CD4-positive, alpha-beta T cell treated with Interleukin-15 for 1 hour (primary cell): ENCODE data around the gene DNPEP.
"Not testable (repeated sequence)": the region's sequence is repeated elsewhere in the genome, so short reads cannot be mapped to it uniquely, and the experiment has no call there.

Source experiments
- DNase-seq: peaks from one replicate; pipeline ENCODE4 v3.0.0-alpha.2; 2020

The DNPEP gene

DNA sequence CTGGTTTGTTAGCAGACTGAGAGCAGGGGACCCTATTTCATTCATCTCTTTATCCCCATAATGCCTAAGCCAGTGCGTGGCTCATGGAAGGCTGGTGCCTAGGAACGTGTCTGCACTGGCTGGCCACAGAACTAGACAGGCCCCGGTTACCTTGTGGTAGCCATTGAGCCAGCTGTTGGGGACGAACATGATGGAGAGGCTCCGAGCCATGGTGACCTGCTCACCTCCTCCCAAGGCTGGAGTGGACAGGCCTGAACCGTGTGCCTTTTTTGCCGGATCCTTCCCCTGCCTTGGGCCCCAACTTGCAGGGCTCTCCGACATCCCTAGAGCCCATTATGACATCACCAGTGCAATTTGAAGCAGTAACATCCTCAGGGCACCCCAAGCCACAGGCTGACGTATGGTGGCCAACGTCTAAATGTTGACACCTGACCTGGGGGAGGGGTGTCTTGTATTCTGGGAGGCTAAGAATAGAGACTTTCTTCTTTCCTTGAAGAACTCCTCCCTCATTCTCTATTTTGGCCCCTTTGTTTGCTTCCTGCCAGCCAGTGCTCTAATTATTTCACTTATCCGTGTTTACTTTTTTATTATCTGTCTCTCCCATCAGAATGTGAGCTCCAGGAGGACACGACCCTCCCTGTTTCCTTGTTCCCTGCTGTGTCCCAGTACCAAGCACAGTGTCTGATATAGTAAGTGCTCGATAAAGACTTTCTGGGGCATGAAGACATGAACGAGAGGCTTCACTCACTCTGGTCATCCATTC, 12.2 kb upstream of the DNPEP start:
- no peak for DNase-seq

DNA sequence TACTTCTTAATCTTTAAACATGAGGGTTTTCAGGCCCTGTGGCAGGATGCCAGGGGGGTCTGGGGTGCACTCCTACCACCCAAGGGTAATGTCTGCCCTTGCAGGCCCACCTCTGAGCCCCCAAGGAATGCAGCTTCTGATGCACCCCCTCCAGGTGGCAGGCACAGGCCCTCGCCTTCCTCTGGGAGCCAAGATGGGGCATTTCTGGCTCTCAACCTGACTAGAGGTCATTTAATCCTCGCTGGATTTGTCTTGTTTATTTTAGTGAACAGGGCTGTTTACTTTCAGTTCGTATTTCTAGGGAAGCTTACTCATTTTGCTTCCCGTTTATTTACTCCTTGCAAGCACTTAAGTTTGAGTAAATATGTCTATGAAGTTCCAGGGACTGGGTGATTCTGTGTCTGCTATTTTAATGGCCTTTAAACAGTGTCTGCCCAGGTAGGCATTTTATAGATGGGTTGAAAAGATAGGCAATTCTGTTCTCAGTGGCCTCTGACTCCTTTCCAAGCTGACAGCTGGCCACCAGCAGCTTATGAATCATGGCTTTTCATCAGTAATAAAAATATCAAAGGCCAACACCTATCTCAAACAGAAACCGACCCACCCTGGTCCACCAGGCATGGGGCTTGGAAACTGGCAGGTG, 11.1 kb upstream of the DNPEP start:
- no peak for DNase-seq

DNA sequence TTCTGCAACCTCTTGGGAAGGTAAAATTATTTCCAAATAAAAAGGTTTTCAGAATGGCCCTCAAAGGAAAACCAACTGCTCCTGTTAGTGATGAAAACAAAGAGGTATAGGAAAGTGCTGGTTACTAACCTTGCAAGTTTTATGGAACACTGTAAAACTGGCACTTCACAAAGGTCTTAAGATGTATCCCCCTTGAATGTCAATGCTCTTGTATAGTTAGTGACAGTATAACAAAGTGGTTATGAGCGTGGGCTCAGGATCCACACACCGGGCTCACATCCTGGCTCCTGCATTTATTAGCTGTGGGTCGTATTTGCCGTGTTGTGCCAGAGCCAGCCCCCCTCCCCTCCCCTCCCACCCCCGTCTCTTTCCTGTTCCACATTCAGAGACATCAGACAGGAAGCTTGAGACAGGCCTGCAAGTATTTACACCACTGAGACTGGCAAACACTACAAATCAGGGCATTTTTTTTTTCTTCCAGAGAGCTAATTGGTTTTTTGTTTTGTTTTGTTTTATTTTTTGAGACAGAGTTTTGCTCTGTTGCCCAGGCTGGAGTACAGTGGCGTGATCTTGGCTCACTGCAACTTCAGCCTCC, 9.2 kb upstream of the DNPEP start:
- DNase-seq = no peak

DNA sequence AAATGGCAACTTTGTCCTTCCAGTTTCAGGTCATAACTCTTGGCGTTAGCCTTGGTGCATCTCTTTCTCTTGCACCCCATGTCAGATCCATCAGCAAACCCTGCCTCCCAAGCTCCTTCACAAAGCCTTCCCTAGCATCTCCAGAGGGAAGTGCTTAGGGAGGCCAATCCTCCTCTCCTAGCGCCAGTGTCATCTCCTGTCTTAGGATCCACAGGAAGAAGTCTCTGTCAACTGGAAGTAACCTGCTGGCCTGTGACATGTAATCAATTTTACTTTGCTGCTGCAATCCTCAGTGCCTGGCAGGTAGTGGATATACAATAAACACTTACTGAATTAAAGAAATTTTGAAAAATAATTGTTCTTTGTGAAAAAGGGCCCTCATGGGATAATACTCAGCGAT, 7.9 kb upstream of the DNPEP start:
- no peak for DNase-seq

DNA sequence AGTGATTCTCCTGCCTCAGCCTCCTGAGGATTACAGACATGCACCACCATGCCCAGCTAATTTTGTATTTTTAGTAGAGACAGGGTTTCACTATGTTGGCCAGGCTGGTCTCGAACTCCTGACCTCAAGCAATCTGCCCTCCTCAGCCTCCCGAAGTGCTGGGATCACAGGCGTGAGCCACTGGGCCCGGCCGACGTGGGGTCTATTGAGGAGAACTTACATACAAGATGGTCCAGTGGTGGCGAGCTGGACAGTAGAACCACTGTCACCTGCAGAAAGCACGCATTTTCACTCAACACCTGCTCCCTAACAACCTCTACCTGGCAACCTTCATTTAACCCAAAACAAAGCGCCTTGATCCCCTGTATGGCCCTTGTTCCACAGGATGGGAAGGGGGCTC, 7.3 kb upstream of the DNPEP start:
- not testable (repeated sequence) for DNase-seq

DNA sequence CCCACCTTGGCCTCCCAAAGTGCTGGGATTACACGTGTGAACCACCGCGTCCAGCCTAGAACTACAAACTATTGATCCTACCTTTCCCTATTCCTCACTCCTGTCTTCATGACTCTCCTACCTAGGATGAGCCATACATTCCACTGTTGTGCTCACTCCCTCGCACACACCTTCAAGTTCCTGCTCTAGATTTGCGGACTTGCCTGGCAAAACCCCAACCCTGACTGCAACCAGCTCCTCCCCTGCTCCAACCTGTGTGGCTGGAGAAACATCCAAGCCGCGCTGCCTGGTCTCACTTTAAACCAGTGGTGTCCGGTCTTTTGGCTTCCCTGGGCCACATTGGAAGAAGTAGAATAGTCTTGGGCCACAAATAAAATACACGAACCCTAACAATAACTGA, 5.0 kb upstream of the DNPEP start:
- DNase-seq = no peak

DNA sequence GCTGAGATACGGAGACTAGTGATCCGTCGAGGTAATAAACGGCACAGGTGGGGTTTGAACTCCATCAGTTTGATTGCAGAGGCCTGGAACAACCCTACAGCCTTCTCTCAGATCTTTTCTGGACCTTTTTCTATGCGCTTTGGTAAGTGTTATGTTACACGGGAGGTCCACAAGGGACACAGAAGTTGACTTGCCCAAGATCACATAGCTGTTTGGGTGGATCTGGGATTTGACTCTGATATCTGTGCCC, 1.1 kb upstream of the DNPEP start:
- no peak for DNase-seq

DNA sequence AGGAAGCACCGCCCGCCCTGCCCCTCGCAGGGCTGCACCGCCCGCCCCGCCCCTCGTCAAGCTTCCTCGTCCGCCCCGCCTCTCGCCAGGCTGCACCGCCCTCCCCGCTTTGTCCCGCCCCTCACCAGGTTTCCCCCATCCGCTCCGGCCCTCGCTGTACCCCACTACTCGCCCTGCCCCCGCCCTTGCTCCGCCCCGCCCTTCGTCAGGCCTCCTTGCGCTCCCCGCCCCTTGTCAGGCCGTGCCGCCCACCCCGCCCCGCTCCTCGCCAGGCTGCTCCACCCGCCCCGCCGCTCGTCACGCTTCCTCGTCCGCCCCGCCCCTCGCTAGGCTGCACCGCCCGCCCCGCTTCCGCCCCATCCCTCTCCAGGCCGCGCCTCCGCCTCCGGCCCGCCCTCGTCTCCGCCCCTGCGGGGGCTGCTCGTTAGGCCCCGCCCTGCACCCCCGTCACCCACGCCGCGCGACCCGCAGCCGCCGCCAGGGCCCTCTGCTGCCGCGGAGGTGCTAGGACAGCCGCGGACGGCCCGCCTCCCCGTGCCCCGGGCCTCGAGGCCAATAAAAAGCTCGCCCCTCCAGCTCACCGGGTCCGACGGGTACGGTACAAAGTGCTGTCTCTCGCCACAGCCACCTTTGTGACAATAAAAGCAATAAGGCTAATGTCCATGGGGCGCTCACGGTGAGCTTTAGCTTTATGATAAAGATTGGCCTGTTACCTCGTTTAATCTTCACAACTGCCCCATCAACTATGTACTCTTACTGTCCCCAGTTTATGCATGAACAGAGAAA, 602 bp upstream of the DNPEP start:
- DNase-seq = peak; percentile 98

DNA sequence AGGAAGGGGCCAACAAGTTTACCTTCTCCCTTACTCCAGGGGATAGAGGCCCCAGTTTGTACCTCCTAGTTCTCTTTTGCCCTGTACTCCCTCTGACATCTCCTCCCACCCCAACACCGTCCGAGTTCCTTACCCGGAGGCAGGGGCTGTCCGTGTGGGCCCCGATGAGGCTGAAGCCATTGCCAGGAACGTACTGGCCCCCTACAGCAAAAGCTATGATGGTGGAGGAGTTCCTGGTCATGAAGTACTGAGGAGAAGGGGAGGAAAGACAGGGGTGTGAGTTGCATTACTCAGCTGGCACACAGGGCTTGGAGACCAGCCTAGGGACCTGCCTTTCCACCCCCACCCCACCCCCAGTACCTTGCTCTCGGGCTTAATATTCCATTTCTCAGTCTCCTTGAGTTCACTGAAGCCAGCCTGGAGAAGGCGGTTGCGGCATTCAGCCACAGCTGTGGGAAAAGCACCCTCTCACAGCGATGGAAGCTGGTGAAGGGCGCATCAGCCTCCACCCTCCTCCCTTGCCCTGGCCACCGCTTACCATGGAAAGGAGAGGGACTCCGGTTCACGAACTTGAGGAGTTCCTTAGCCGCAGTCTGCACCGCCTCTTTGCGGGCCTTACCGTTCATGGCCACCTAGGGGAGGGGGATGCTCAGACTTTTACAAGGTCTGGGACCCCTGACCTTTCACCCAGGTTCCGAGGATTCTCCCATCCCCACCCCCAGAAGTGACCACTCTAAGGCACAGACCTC, 1.0 kb downstream of the DNPEP start:
- no peak for DNase-seq

DNA sequence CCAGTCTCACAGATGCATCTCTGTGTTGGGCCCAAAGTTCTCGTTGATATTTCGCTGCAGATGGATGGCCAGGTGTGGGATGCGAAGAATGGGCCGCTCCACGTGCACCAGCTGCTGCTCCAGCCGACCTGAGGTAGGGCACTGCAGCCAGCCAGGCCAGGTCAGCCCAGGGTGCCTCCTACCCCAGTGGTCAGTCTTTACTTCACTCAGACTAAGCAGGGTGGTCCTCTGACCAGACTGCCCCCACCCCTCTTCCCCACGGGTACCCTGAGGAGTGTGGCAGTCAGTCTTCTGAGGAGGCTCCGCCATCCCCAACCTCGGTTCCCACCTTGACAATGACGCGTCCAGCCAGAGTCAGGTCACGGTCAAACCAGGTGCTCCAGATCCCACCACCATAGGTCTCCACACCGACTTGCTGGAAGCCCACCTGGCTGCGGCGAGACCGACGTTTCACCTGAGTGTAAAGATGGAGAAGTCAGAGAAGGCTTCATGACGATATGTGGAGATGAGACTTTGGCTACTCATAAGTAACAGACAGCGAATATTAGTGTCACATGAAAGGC, 1.7 kb downstream of the DNPEP start:
- no peak for DNase-seq

DNA sequence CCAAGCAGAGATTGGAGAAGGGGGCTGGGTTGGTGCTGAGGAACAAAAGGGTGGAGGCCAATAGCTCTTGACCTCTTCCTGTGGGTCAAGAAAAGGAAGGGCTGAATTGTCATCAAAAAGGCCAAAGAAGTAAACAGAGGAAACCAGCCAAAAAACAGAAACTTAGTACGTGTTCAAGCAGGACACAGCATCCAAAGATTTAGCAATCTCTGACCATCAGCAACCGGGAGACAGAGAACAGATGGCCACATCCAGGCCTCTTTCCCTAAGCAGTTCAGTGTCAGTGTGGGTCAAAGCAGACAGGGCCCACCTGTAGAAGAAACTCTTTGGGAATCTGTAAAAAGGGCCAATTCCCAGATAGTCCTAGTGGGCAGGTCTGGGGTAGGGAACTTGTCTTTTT, 2.9 kb downstream of the DNPEP start:
- DNase-seq = no peak

DNA sequence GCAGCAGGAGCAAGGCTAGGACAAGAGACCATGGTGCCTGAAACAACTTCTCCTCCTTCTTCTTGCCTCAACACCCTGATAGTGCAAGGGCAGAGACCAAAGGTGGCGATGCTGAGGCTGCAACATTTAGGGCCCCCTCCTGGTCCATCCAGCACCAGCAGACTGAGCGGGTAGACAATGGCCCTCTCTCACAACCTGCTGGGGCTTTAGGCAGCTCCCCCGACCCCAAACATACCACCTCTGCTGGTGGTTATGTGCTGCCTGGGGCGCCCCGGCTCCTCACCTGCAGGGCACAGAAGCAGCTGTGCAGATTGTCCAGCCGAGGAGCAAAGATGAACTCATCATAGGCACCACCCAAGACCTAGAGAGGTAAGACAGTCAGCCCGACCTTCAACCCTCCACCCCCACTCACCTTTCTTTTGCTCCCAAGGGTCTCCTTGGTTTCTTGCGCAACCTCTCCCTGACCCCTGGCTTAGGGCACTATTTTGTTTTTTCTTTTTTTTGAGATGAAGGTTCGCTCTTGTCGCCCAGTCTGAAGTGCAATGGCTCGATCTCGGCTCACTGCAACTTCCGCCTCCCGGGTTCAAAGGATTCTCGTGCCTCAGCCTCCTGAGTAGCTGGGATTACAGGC, 3.5 kb downstream of the DNPEP start:
- no peak for DNase-seq

DNA sequence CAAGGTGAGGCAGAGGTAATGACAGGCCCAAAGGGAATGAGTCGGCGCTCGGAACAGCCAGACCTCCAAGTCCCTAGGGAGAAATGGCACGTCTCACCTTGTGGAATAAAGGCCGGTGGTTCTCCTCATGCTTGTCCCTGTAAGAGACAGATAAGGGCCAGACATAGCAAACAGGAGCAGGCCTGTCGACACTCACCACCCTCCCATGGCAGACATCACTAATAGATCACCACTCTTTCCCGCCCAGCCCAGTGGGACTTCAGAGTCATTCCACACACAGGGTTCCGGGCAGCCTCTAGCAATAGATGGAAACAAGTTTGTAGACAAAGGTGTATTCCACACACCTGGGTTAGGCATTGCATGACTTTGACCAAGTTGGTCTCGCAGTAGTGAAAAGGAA, 6.3 kb downstream of the DNPEP start:
- no peak for DNase-seq

DNA sequence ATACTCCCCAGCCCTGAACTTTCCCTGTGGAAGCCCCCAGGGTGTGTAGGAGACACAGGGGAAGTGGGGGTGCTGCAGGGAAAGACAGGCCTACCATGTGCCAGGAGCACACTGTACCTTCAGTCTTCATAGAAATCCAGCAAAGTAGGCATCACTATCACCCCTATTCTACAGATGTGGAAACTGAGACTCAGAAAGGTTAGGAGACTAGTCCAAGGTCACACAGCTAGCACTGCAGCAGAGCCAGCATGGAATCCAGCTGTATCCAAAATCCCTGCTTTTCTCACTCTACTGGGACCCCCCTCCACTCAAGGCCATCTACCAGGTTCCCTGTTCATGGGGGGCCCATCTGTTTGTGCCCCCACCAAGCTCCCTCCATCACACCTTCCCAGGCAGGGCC, 6.8 kb downstream of the DNPEP start:
- no peak for DNase-seq

DNA sequence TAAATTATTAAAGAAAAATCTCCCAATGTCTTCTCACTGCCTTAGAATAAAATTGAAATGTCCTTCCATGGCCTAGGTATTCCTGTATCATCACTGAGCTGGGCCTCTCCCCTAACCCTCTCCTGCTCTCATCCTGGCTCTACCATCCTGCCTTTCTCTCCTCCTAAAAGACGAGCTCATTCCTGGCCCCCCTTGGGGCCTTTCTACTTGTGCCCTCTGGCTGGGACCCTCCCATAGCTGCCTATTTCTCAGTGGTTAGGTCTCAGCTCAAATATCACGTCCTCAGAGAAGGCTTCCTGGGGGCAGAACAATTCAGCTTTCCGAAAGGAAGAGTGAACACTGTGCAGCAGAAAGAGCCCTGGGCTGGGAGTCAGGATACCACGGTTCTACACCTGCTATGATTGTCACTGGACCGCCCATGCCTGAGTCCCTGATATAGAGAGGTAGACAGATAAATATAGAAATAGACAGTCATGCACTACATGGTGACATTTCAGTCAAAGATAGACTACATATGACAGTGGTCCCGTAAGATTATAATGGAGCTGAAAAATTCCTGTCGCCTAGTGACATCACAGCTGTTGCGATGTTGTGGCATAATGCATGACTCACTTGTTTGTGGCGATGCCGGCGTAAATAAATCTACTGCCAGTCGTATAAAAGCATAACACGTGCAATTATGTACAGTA, 9.4 kb downstream of the DNPEP start:
- no peak for DNase-seq

DNA sequence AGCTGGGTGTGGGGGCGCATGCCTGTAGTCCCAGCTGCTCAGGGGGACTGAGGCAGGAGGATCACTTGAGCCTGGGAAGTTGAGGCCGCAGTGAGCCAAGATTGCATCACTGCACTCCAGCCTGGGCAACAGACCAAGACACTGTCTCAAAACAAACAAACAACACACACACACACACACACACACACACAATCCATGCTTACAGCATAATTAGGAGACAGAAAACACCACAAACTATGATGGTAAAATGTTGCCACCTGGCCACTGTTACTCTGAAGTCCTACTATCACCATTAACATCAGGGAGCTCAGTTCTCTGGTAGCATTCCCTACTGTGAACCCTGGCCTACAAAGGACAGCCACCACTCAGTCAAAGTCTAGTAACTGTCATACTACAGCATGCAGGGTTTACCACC, 18.3 kb downstream of the DNPEP start:
- DNase-seq = no peak

DNA sequence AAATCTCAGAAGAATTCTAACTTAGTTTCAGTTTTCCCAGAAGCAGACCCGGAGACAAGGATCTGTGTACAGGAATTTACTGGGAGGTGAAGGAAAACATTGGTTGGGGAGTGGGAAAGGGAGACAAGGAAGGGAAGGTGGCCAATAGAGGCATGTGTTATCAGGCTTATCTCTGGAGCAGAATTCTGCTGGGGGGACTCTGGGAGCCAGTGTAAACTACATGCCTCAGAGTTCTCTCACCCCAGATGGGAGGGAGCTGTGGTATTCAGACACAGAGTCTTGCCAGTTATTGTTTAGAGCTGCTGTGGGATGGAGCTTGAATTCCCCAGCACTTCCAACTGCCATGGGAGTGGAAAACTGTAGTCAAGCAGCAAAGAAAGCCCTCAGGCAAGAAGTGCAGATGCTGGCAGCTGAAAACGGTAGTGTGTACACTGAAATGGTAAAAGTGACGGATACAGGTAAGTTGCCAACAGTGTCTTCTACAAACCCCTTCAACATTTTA, 19.0 kb downstream of the DNPEP start:
- no peak for DNase-seq

DNA sequence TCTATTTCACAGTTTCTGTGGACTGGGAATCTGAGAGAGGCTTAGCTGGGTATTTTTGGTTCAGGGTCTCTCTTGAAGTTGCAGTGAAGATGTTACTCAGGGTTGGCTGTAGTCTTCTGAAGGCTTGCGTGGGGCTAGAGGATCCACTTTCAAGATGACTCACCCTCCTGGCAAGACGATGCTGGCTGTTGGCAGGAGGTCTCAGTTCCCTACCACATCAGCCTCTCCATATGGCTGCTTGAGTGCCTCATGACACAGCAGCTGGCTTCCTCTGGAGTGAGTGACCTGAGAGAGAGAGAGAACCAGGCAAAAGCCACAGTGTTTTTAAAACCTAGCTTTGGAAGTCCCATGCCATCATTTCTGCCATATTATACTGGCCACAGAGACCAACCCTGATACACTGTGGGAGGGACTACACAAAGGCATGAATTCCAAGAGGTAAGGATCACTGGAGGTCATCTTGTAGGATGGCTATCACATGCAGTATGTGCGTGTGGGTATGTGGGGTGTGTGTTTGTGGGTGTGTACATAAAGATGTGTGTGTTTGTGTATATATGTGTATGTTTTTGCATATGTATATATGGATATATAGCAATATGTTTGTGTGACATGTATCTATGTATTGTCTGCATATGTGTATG, 25.1 kb downstream of the DNPEP start:
- DNase-seq = peak; percentile 35

DNA sequence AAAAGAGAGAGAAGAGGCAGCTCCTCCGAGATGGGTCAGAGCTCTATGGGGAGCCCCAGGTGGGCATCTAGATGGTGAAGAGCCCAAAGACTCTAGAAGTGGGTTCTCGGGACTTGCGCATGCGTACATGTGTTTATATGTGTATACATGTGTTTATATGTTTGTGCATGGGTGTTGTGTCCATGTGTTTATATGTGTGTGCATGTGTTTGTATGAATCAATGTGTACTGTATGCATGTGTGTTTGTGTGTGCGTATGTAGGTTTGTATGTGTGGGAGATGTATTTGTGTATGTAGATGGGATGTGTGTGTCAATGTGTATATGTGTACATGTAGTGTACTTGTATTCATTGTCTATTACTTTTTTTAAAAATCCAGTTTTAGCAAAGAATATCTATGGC, 25.6 kb downstream of the DNPEP start:
- DNase-seq = no peak

DNA sequence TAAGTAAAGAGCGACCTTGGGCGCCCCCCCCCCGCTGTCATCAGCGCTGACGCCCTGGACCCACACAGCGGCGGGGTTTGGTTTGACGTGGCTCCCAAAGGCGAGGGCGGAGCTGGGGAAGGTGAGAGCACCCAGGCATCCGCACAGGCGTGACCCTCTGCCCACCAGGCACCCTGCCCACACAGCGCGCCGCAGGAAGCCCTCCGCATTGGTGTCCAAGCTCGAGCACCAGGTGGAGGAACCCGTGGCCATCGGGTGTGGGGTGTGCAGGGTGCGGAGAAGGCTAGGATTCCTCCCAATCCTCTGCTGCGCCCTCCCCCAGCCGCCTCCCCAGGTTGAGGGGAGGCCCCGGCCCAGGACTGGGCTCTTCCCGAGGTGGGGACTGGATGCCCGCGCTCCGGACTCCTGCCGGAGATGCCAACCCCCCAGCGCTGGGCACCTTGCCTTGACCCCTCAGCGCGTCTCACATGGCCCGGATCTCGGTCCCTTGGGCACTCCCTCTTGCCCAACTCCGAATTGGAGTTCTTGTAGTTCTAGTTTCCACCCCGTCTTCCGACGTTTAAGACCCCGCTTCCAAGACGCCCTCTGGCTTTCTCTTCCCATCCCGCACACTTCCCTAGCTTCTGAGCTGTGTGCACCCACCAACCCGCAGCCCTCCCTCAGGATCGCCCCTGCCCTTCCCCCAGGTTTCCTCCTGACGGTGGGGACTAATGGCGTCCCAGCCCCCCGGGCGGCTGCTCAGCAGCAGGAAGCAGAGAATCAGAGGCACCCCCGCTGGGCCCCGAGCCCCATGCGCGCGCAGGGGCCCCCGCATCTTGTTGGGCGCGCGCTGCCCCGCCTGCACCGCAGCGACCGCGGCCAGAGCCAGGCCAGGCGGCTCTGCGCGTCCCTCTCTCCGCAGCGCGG, 29.3 kb downstream of the DNPEP start:
- DNase-seq = no peak
